H1 (cell line): ENCODE results near the gene PCBP2. TPM values are rescaled to one million over a fixed set of nuclear protein-coding genes. Genes with fewer than 3 reads are reported as not detected.
A peak's percentile ranks its signal among the peaks of the same experiment; 100 is the strongest.

ENCODE experiments used
- CTCF ChIA-PET: fragments of 300-600 bp; sonication (Branson Sonifier 250); formaldehyde crosslinking; loops from one replicate; lab custom pipeline; 2021; ENCODE audit not compliant: partially characterized antibody; lab: Charles Lee
- POLR2A ChIA-PET: fragments of 300-600 bp; sonication (Branson Sonifier 250); formaldehyde crosslinking; loops from one replicate; lab custom pipeline; 2021; ENCODE audit warnings: inconsistent platforms; ENCODE audit not compliant: partially characterized antibody; lab: Charles Lee
- DNase-seq, 2 experiments: peaks; one replicate each; pipeline versions ENCODE4 v3.0.0 to v3.0.0-alpha.2; 2010 to 2022; ENCODE audit warnings: low spot score in 2 of 2, low read depth in 1 of 2, mixed read lengths in 1 of 2
- FAIRE-seq: peaks from 2 replicates; lab custom pipeline; 2011; peaks lifted over from hg19 to GRCh38; lab: Jason Lieb, UNC
- H2AFZ ChIP-seq: 2 replicates; pipeline ENCODE4 v1.8.1; 2012; ENCODE audit warnings: low read length, inconsistent platforms
- H2AK5ac ChIP-seq: 2 replicates; pipeline ENCODE4 v1.6.1; 2013; ENCODE audit warnings: low read depth, low read length
- H2BK120ac ChIP-seq: replicated peaks from 2 replicates; pipeline ENCODE3; 2013; ENCODE audit warnings: low read depth, low read length, inconsistent platforms
- H2BK12ac ChIP-seq: 2 replicates; pipeline ENCODE4 v1.6.1; 2013; ENCODE audit warnings: low read depth, low read length
- H2BK15ac ChIP-seq: 2 replicates; pipeline ENCODE4 v1.6.1; 2013; ENCODE audit warnings: low read length
- H2BK20ac ChIP-seq: 2 replicates; pipeline ENCODE4 v1.6.1; 2013; ENCODE audit warnings: low read length
- H2BK5ac ChIP-seq: 2 replicates; pipeline ENCODE4 v1.6.1; 2013; ENCODE audit warnings: low read depth, low read length
- H3K14ac ChIP-seq: 2 replicates; pipeline ENCODE4 v1.6.1; 2013; ENCODE audit warnings: inconsistent platforms; ENCODE audit not compliant: insufficient read length
- H3K18ac ChIP-seq: 2 replicates; pipeline ENCODE4 v1.6.1; 2013; ENCODE audit warnings: low read length; ENCODE audit errors: extremely low read depth
- H3K23ac ChIP-seq: 2 replicates; pipeline ENCODE4 v1.6.1; 2013; ENCODE audit warnings: inconsistent platforms; ENCODE audit not compliant: insufficient read length
- H3K23me2 ChIP-seq: 2 replicates; pipeline ENCODE4 v1.6.1; 2013; ENCODE audit warnings: low read depth, low read length
- H3K27ac ChIP-seq: 2 replicates; pipeline ENCODE4 v1.6.1; 2011; ENCODE audit warnings: low read depth, low read length, inconsistent platforms
- H3K27me3 ChIP-seq, 4 experiments: replicated peaks in 1 of 4; 1 replicate in 1 of 4; 2 replicates in 3 of 4; pipeline versions ENCODE4 v1.6.1 to v1.8.1; 2011 to 2013; ENCODE audit warnings: low read length in 3 of 4, mild to moderate bottlenecking in 3 of 4, inconsistent platforms in 2 of 4, mixed read lengths in 2 of 4, moderate library complexity in 1 of 4; ENCODE audit not compliant: control insufficient read depth in 3 of 4, insufficient read depth in 3 of 4; ENCODE audit errors: extremely low read depth in 1 of 4
- H3K36me3 ChIP-seq, 4 experiments: 2 replicates each; pipeline versions ENCODE4 v1.6.1 to v1.8.1; 2011 to 2013; ENCODE audit warnings: mild to moderate bottlenecking in 4 of 4, low read length in 3 of 4, moderate library complexity in 2 of 4, control low read depth in 1 of 4, inconsistent platforms in 1 of 4; ENCODE audit not compliant: insufficient read depth in 4 of 4, control insufficient read depth in 2 of 4
- H3K4ac ChIP-seq: replicated peaks from 2 replicates; pipeline ENCODE3; 2013; ENCODE audit warnings: low read length, low read depth, mixed read lengths, inconsistent platforms; ENCODE audit not compliant: insufficient read length
- H3K4me1 ChIP-seq, 4 experiments: replicated peaks in 1 of 4; 1 replicate in 1 of 4; 2 replicates in 3 of 4; pipeline versions ENCODE4 v1.6.1 to v1.8.1; 2011 to 2013; ENCODE audit warnings: low read length in 3 of 4, inconsistent platforms in 2 of 4, mixed read lengths in 1 of 4; ENCODE audit not compliant: insufficient read depth in 4 of 4, control insufficient read depth in 3 of 4
- H3K4me2 ChIP-seq, 2 experiments: 2 replicates each; pipeline versions ENCODE4 v1.6.1 to v1.8.1; 2011 to 2013; ENCODE audit warnings: low read depth in 2 of 2, low read length in 2 of 2, control low read depth in 1 of 2, inconsistent platforms in 1 of 2, mild to moderate bottlenecking in 1 of 2; ENCODE audit not compliant: insufficient read depth in 1 of 2
- H3K4me3 ChIP-seq, 4 experiments: fragments of 200-600, 300-600 bp in 1 of 4; sonication (generic), shearing (Covaris generic), sonication (Bioruptor Twin) in 1 of 4; 2 replicates each; pipeline versions ENCODE4 v1.5.1 to v1.8.1; 2011 to 2016; ENCODE audit warnings: low read length in 4 of 4, low read depth in 3 of 4, control low read depth in 2 of 4, inconsistent platforms in 2 of 4, mild to moderate bottlenecking in 2 of 4, mixed read lengths in 1 of 4, moderate library complexity in 1 of 4; ENCODE audit not compliant: insufficient read depth in 2 of 4; ENCODE audit errors: extremely low read depth in 1 of 4
- H3K56ac ChIP-seq: replicated peaks from 2 replicates; pipeline ENCODE3; 2013; ENCODE audit warnings: low read depth, mild to moderate bottlenecking, mixed read lengths, low read length, inconsistent platforms; ENCODE audit not compliant: insufficient read length
- H3K79me1 ChIP-seq: 2 replicates; pipeline ENCODE4 v1.6.1; 2013; ENCODE audit warnings: low read depth, low read length, control low read depth
- H3K79me2 ChIP-seq, 2 experiments: 2 replicates each; pipeline versions ENCODE4 v1.6.1 to v1.8.1; 2012 to 2013; ENCODE audit warnings: low read length in 2 of 2, mild to moderate bottlenecking in 2 of 2, inconsistent platforms in 1 of 2; ENCODE audit not compliant: insufficient read depth in 2 of 2, control insufficient read depth in 1 of 2
- H3K9ac ChIP-seq, 4 experiments: replicated peaks in 1 of 4; 1 replicate in 1 of 4; 2 replicates in 3 of 4; pipeline versions ENCODE4 v1.6.1 to v1.8.1; 2011 to 2013; ENCODE audit warnings: low read depth in 3 of 4, low read length in 3 of 4, control low read depth in 2 of 4, mild to moderate bottlenecking in 2 of 4, moderate library complexity in 2 of 4, inconsistent platforms in 1 of 4; ENCODE audit errors: extremely low read depth in 1 of 4
- H3K9me3 ChIP-seq, 2 experiments: 2 replicates each; pipeline versions ENCODE4 v1.6.1 to v1.8.1; 2012 to 2013; ENCODE audit warnings: mild to moderate bottlenecking in 2 of 2, moderate library complexity in 2 of 2, control low read depth in 1 of 2, inconsistent platforms in 1 of 2, low read depth in 1 of 2, low read length in 1 of 2, mixed read lengths in 1 of 2; ENCODE audit not compliant: insufficient read depth in 2 of 2
- H4K20me1 ChIP-seq, 2 experiments: replicated peaks in 1 of 2; 2 replicates each; pipeline versions ENCODE3 to v1.8.1; 2011 to 2013; ENCODE audit warnings: inconsistent platforms in 2 of 2, low read length in 2 of 2, mild to moderate bottlenecking in 1 of 2; ENCODE audit not compliant: insufficient read depth in 2 of 2, control insufficient read depth in 1 of 2
- H4K5ac ChIP-seq: 2 replicates; pipeline ENCODE4 v1.6.1; 2013; ENCODE audit warnings: low read length, low read depth, mixed read lengths, inconsistent platforms; ENCODE audit not compliant: insufficient read length
- H4K8ac ChIP-seq: 2 replicates; pipeline ENCODE4 v1.8.0; 2013; ENCODE audit warnings: mild to moderate bottlenecking, moderate library complexity, low read length, inconsistent platforms; ENCODE audit not compliant: insufficient read depth; ENCODE audit errors: extremely low read depth
- H4K91ac ChIP-seq: replicated peaks from 2 replicates; pipeline ENCODE3; 2013; ENCODE audit warnings: low read length, mixed read lengths, inconsistent platforms; ENCODE audit not compliant: insufficient read length
- CEBPB ChIP-seq: IDR thresholded peaks from 2 replicates; pipeline ENCODE4 v1.6.1; 2012; ENCODE audit warnings: low read depth, low read length
- CREB1 ChIP-seq: IDR thresholded peaks from 2 replicates; pipeline ENCODE4 v1.6.1; 2012; ENCODE audit warnings: inconsistent platforms
- CTBP2 ChIP-seq: IDR thresholded peaks from 2 replicates; pipeline ENCODE4 v1.7.0; 2011; ENCODE audit warnings: borderline replicate concordance, mild to moderate bottlenecking, moderate library complexity, mixed read lengths, low read length; ENCODE audit not compliant: insufficient read depth, insufficient read length
- EGR1 ChIP-seq: IDR thresholded peaks from 2 replicates; pipeline ENCODE4 v1.6.1; 2011; ENCODE audit warnings: low read depth, low read length, borderline replicate concordance
- HDAC2 ChIP-seq, 2 experiments: fragments of 300-600 bp in 1 of 2; sonication (generic) in 1 of 2; IDR thresholded peaks; 2 replicates each; pipeline ENCODE4 v1.6.1; 2011 to 2012; ENCODE audit warnings: low read depth in 2 of 2, low read length in 2 of 2, mild to moderate bottlenecking in 2 of 2, moderate library complexity in 2 of 2, borderline replicate concordance in 1 of 2, inconsistent platforms in 1 of 2
- JUND ChIP-seq: IDR thresholded peaks from 2 replicates; pipeline ENCODE4 v1.6.1; 2011; ENCODE audit warnings: mild to moderate bottlenecking, improper control_type of control experiment, low read length
- POLR2AphosphoS5 ChIP-seq: IDR thresholded peaks from 2 replicates; pipeline ENCODE4 v1.6.1; 2011; ENCODE audit warnings: low read depth, low read length
- SP2 ChIP-seq: IDR thresholded peaks from 2 replicates; pipeline ENCODE4 v1.6.1; 2012; ENCODE audit warnings: mild to moderate bottlenecking, low read length, inconsistent platforms
- WGBS, 2 experiments: shearing (Covaris generic) in 1 of 2; methylation state at CpG; one replicate each; pipeline versions ENCODE4 v1.1.6 to v1.1.7; 2013 to 2015; ENCODE audit warnings: low lambda C conversion rate in 2 of 2, mixed read lengths in 2 of 2, inconsistent platforms in 1 of 2, low coverage in 1 of 2, missing lambda C conversion rate in 1 of 2; ENCODE audit not compliant: insufficient replicate concordance in 2 of 2, insufficient coverage in 1 of 2, insufficient read length in 1 of 2; ENCODE audit errors: extremely low coverage in 1 of 2, missing lambda C conversion rate in 1 of 2; 5-methylcytosine and 5-hydroxymethylcytosine counted together
- polyA plus RNA-seq, 7 experiments: library from polyadenylated mRNA; depleted of rRNA in 3 of 7; stranded (reverse) in 5 of 7; unstranded in 2 of 7; fragments of >200 nt in 5 of 7; fragments of 200-250 nt in 2 of 7; gene quantifications; 1 replicate in 5 of 7; 2 replicates in 1 of 7; 4 replicates in 1 of 7; pipeline versions ENCODE4 v1.2.1 to v1.2.3, GENCODE V29; 2011 to 2013; ENCODE audit warnings: missing spikeins in 2 of 7, mixed read lengths in 2 of 7
- total RNA-seq: library from RNA; stranded (reverse); fragmentation: NEBNext Ultra II Directional; extraction: Animal tissue kit (Norgen Biotek cat#: 25700); gene quantifications from 2 replicates; pipeline ENCODE4 v1.2.1, GENCODE V29; 2021
- TF ChIP-seq, protein P1 (sequence below): IDR thresholded peaks from 2 replicates; pipeline ENCODE4 v1.6.1; 2012; ENCODE audit warnings: inconsistent platforms
- TF ChIP-seq, protein P2 (sequence below): IDR thresholded peaks from 2 replicates; pipeline ENCODE4 v1.6.1; 2011; ENCODE audit warnings: low read depth, mild to moderate bottlenecking, low read length; ENCODE audit not compliant: insufficient read depth

Gene PCBP2
- total and polyA plus RNA-seq, 2 of the 8 experiments (the other 6 are each of a cell fraction or from before 2014, with no cell fraction given): 470 to 1,123 TPM

DNA sequence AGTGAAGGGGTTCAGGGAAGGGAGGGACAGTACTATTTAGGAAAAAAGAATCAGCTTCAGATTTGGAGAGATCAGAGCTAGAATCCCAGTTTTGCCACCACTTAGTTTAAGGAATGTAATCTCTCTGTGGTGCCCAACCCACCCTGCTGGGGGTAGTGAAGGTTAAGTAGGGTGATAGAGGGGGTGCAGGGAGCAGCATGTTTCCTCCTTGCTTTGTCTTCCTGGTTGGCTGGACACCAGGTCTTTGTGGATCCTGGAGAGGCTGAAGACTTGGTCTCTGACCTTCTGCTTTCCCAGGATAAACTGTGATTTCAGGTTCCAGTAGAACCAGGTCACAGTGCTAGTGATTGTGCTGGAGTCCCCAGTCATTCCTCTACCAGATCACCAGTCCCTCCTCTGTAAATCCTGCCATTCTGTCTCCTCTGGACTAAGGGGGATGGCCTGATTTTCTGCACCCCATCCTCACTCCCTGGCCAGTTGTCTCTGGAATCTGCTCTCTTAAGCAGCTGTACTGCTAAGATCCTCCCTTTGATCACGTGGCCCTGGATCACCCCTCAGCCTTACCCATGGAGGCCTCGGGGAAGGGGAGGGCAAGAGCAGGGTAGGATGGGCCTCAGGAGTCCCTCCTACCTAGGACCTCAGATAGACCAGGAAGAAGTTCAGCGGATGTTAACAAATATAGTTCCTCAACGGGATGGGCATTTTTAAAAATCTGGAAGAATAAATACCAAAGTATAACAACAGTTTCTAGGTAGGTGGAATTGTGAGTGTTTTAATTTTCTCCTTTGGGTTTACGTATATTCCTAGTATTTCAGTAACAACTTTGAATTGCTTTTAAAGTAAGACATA lies 44.2 kb downstream of the PCBP2 start:
- H4K5ac ChIP-seq: no peak overlapping the region
- POLR2A ChIA-PET: interaction anchor here (0.8 to 67.0 kb wide), 5 partner anchors 2 to 175 kb away, joined by 3 to 3397 read pairs (median 4); partner anchors contain the start of genes AAAS, MAP3K12, NPFF and PCBP2
- no peak overlapping the region for H3K23ac ChIP-seq
- no peaks in the 10 kb centered on the region for H3K27me3 ChIP-seq
- peak overlapping the region; percentile 60; the same call in 1 of the 2 replicates for H2BK12ac ChIP-seq
- H3K4me2 ChIP-seq: peak overlapping the region; percentile 53 to 54
- 54% methylated on average over 5 of the region's 5 CpGs; no CpG with 5 or more reads in 1 of the 2 experiments for WGBS, 2 experiments
- peak overlapping the region; percentile 77 for H2BK5ac ChIP-seq
- H3K23me2 ChIP-seq: peaks cover 29% of the 10 kb centered on the region
- H3K9me3 ChIP-seq: no peaks in the 10 kb centered on the region
- 0 out of 2 replicates have a peak overlapping the region, but pooled peaks have one; percentile 55 for H2AK5ac ChIP-seq
- H2BK120ac ChIP-seq: peak overlapping the region; percentile 44
- H2AFZ ChIP-seq: no peak overlapping the region
- 0 out of 2 replicates have a peak overlapping the region, but pooled peaks have one; percentile 8 for H2BK20ac ChIP-seq
- no peaks in the 10 kb centered on the region for H4K20me1 ChIP-seq
- peaks cover 7% of the 10 kb centered on the region for H3K79me1 ChIP-seq
- H4K8ac ChIP-seq: no peak overlapping the region
- DNase-seq (no peak), FAIRE-seq (no peak)
- peaks cover 0 to 18% of the 10 kb centered on the region in 2 experiments; a peak in 2 of 4 replicates for H3K79me2 ChIP-seq
- H3K18ac ChIP-seq: no peak overlapping the region; the same call in 1 of the 2 replicates
- no peaks in the 10 kb centered on the region for H3K36me3 ChIP-seq
- CTCF ChIA-PET: interaction anchor here (0.6 to 5.5 kb wide), 4 partner anchors 12 to 207 kb away, joined by 5 to 41 read pairs (median 10); no protein-coding TSS in a partner anchor
- H3K4ac ChIP-seq: no peak overlapping the region
- H3K9ac ChIP-seq: peak overlapping the region in 1 of 4 experiments; percentile 28; a peak in 1 of 7 replicates
- peak overlapping the region in 2 of 4 experiments; percentile 2 to 27; a peak in 1 of 8 replicates for H3K4me3 ChIP-seq
- peak overlapping the region; percentile 57 for H3K27ac ChIP-seq
- peak overlapping the region; percentile 9 for H2BK15ac ChIP-seq
- no peak overlapping the region for H3K14ac ChIP-seq
- peaks cover 15 to 51% (median 21%) of the 10 kb centered on the region in 4 experiments for H3K4me1 ChIP-seq
- no peak overlapping the region for H3K56ac ChIP-seq
- H4K91ac ChIP-seq: peak overlapping the region; percentile 71
- TF ChIP-seq CTBP2 (no peak), EGR1 (no peak), POLR2AphosphoS5 (no peak; the same call in 1 of the 2 replicates), CREB1 (no peak), SP2 (no peak), CEBPB (no peak), HDAC2 (IDR thresholded peaks at IDR 0.05; ENCODE audit: borderline replicate concordance in 1 of 2, low read depth in 2 of 2, low read length in 2 of 2) (no peak), JUND (no peak)
- TF ChIP-seq, protein P1, sequence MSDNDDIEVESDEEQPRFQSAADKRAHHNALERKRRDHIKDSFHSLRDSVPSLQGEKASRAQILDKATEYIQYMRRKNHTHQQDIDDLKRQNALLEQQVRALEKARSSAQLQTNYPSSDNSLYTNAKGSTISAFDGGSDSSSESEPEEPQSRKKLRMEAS: peak; percentile 73
- TF ChIP-seq, protein P2, sequence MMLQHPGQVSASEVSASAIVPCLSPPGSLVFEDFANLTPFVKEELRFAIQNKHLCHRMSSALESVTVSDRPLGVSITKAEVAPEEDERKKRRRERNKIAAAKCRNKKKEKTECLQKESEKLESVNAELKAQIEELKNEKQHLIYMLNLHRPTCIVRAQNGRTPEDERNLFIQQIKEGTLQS: peak; percentile 37; the same call in 1 of the 2 replicates
